Liver (tissue), 9 donors: ENCODE results near the gene TCHP. TPM values are rescaled to one million over a fixed set of nuclear protein-coding genes. Genes with fewer than 3 reads are reported as not detected.

Experiments
- DNase-seq: peaks from one replicate; pipeline ENCODE4 v3.0.0-alpha.2; 2017; ENCODE audit warnings: low spot score
- H3K27ac ChIP-seq, 2 donors: one replicate each; pipeline ENCODE4 v1.7.0; 2013; ENCODE audit warnings: inconsistent platforms in 2 of 2, low read length in 2 of 2, control low read depth in 1 of 2, low read depth in 1 of 2, mild to moderate bottlenecking in 1 of 2
- H3K27me3 ChIP-seq, 4 donors: one replicate each; pipeline versions ENCODE4 v1.6.1 to v1.7.0; 2013; ENCODE audit warnings: low read length in 3 of 4, inconsistent platforms in 1 of 4, mild to moderate bottlenecking in 1 of 4, moderate library complexity in 1 of 4; ENCODE audit not compliant: control insufficient read depth in 4 of 4, insufficient read depth in 4 of 4
- H3K36me3 ChIP-seq, 4 donors: one replicate each; pipeline versions ENCODE4 v1.6.1 to v1.7.0; 2013; ENCODE audit warnings: low read length in 3 of 4, mild to moderate bottlenecking in 3 of 4, low read depth in 1 of 4, moderate library complexity in 1 of 4; ENCODE audit not compliant: control insufficient read depth in 4 of 4, insufficient read depth in 3 of 4
- H3K4me1 ChIP-seq, 4 donors: one replicate each; pipeline versions ENCODE4 v1.6.1 to v1.7.0; 2013; ENCODE audit warnings: low read length in 3 of 4, mild to moderate bottlenecking in 3 of 4, moderate library complexity in 1 of 4; ENCODE audit not compliant: control insufficient read depth in 4 of 4, insufficient read depth in 4 of 4
- H3K4me3 ChIP-seq, 3 donors: one replicate each; pipeline versions ENCODE4 v1.6.1 to v1.7.0; 2013; ENCODE audit warnings: low read length in 3 of 3, control low read depth in 1 of 3, low read depth in 1 of 3, mild to moderate bottlenecking in 1 of 3
- H3K9ac ChIP-seq, 2 donors: one replicate each; pipeline ENCODE4 v1.7.0; 2013; ENCODE audit warnings: low read length in 2 of 2, mild to moderate bottlenecking in 2 of 2, moderate library complexity in 2 of 2, control low read depth in 1 of 2, low read depth in 1 of 2
- H3K9me3 ChIP-seq, 4 donors: one replicate each; pipeline versions ENCODE4 v1.6.1 to v1.7.0; 2013; ENCODE audit warnings: low read length in 3 of 4; ENCODE audit not compliant: control insufficient read depth in 4 of 4
- EGR1 ChIP-seq, 2 donors: IDR thresholded peaks; 2 replicates each; pipeline ENCODE4 v1.6.1; 2016 to 2018; ENCODE audit warnings: antibody characterized with exemption in 2 of 2, low read depth in 2 of 2
- FOXA2 ChIP-seq: IDR thresholded peaks from 2 replicates; pipeline ENCODE4 v1.6.1; 2016; ENCODE audit warnings: antibody characterized with exemption
- GABPA ChIP-seq, 2 donors: IDR thresholded peaks in 1 of 2; conservative IDR thresholded peaks in 1 of 2; 2 replicates each; pipeline ENCODE4 v1.6.1; 2016; ENCODE audit warnings: antibody characterized with exemption in 2 of 2, mild to moderate bottlenecking in 1 of 2, moderate library complexity in 1 of 2
- HNF4A ChIP-seq, 2 donors: conservative IDR thresholded peaks; 2 replicates each; pipeline ENCODE4 v1.6.1; 2016; ENCODE audit warnings: antibody characterized with exemption in 2 of 2, mild to moderate bottlenecking in 2 of 2
- HNF4G ChIP-seq: IDR thresholded peaks from 2 replicates; pipeline ENCODE4 v1.6.1; 2016; ENCODE audit warnings: antibody characterized with exemption
- JUND ChIP-seq, 2 donors: IDR thresholded peaks; 2 replicates each; pipeline ENCODE4 v1.6.1; 2016; ENCODE audit warnings: antibody characterized with exemption in 2 of 2
- RAD21 ChIP-seq, 2 donors: IDR thresholded peaks; 2 replicates each; pipeline ENCODE4 v1.6.1; 2016; ENCODE audit warnings: antibody characterized with exemption in 2 of 2, mild to moderate bottlenecking in 2 of 2
- RXRA ChIP-seq, 2 donors: IDR thresholded peaks; 2 replicates each; pipeline ENCODE4 v1.6.1; 2017 to 2018; ENCODE audit warnings: antibody characterized with exemption in 2 of 2, mild to moderate bottlenecking in 1 of 2
- YY1 ChIP-seq: IDR thresholded peaks from 2 replicates; pipeline ENCODE4 v1.6.1; 2016; ENCODE audit warnings: antibody characterized with exemption, mild to moderate bottlenecking
- WGBS: extraction: QIAGEN DNeasy Blood & Tissue Kit; methylation state at CpG from one replicate; pipeline ENCODE4 v1.1.7; 2013; 5-methylcytosine and 5-hydroxymethylcytosine counted together
- polyA plus RNA-seq, 2 donors: library from polyadenylated mRNA; stranded (reverse) in 1 of 2; unstranded in 1 of 2; fragments of 200-250 nt in 1 of 2; fragments of >200 nt in 1 of 2; fragmentation: Nextera tagmentation in 1 of 2; extraction: Ambion mirVana in 1 of 2; gene quantifications; one replicate each; pipeline versions ENCODE4 v1.2.1 to v1.2.3, GENCODE V29; 2013 to 2015
- total RNA-seq, 2 donors: library from RNA; depleted of rRNA; stranded (reverse); fragments of >200 nt; gene quantifications; one replicate each; pipeline ENCODE4 v1.2.3, GENCODE V29; 2014
- TF ChIP-seq, protein P1 (sequence below): IDR thresholded peaks from 2 replicates; pipeline ENCODE4 v1.6.1; 2016; ENCODE audit warnings: antibody characterized with exemption
- TF ChIP-seq, protein P2 (sequence below): fragments of 150-350 bp; IDR thresholded peaks from 2 replicates; pipeline ENCODE4 v1.5.1; 2017; ENCODE audit warnings: improper control_type of control experiment, low read depth, low read length; ENCODE audit not compliant: missing input control
- TF ChIP-seq, protein P3 (sequence below): IDR thresholded peaks from 2 replicates; pipeline ENCODE4 v1.6.1; 2016; ENCODE audit warnings: antibody characterized with exemption
- TF ChIP-seq, protein P4 (sequence below): IDR thresholded peaks from 2 replicates; pipeline ENCODE4 v1.6.1; 2016; ENCODE audit warnings: antibody characterized with exemption
- donor health status: healthy.
- donor health status: healthy.
- donor health status: healthy.
- donor health status: healthy.
- donor health status: healthy.

TCHP gene
- total and polyA plus RNA-seq, 4 donors = 5.0 to 9.8 (median 5.2) TPM

DNA sequence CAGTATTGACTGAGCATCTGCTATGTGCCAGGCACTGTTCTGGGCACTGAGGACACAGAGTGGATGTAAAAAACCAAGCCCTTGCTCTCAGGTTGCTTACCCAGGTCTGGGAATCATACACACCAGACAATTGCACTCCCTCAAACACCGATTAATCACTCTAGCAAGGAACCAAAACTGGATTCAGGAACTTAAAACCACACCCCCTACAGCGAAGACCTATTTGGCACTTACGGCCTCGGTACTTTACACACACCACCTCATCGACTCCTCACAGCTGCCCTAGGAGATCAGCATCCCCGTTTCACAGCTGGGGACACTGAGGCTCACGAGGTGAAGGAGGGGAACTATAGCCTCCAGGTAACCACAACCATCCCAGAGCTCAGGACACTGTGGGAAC, 21.3 kb upstream of the TCHP start:
- Histone ChIP-seq H3K27ac (no peak overlapping the region), H3K9ac (no peak overlapping the region), H3K4me3 (peak overlapping the region in 1 of 3 donors; percentile 84), H3K4me1 (peaks cover 8 to 19% (median 15%) of the 10 kb centered on the region in 4 donors), H3K27me3 (no peaks in the 10 kb centered on the region), H3K36me3 (no peaks in the 10 kb centered on the region), H3K9me3 (no peaks in the 10 kb centered on the region)
- 76% methylated on average over 7 of the region's 7 CpGs for WGBS
- no peak for TF ChIP-seq HNF4A (conservative IDR thresholded peaks at IDR 0.05)
- TF ChIP-seq, protein P1, sequence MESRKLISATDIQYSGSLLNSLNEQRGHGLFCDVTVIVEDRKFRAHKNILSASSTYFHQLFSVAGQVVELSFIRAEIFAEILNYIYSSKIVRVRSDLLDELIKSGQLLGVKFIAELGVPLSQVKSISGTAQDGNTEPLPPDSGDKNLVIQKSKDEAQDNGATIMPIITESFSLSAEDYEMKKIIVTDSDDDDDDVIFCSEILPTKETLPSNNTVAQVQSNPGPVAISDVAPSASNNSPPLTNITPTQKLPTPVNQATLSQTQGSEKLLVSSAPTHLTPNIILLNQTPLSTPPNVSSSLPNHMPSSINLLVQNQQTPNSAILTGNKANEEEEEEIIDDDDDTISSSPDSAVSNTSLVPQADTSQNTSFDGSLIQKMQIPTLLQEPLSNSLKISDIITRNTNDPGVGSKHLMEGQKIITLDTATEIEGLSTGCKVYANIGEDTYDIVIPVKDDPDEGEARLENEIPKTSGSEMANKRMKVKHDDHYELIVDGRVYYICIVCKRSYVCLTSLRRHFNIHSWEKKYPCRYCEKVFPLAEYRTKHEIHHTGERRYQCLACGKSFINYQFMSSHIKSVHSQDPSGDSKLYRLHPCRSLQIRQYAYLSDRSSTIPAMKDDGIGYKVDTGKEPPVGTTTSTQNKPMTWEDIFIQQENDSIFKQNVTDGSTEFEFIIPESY = no peak
- TF ChIP-seq RAD21 (IDR thresholded peaks at IDR 0.05) = no peak
- TF ChIP-seq, protein P2, sequence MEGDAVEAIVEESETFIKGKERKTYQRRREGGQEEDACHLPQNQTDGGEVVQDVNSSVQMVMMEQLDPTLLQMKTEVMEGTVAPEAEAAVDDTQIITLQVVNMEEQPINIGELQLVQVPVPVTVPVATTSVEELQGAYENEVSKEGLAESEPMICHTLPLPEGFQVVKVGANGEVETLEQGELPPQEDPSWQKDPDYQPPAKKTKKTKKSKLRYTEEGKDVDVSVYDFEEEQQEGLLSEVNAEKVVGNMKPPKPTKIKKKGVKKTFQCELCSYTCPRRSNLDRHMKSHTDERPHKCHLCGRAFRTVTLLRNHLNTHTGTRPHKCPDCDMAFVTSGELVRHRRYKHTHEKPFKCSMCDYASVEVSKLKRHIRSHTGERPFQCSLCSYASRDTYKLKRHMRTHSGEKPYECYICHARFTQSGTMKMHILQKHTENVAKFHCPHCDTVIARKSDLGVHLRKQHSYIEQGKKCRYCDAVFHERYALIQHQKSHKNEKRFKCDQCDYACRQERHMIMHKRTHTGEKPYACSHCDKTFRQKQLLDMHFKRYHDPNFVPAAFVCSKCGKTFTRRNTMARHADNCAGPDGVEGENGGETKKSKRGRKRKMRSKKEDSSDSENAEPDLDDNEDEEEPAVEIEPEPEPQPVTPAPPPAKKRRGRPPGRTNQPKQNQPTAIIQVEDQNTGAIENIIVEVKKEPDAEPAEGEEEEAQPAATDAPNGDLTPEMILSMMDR = no peak
- TF ChIP-seq, protein P3, sequence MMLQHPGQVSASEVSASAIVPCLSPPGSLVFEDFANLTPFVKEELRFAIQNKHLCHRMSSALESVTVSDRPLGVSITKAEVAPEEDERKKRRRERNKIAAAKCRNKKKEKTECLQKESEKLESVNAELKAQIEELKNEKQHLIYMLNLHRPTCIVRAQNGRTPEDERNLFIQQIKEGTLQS = no peak
- TF ChIP-seq JUND (IDR thresholded peaks at IDR 0.05) = no peak
- DNase-seq = no peak

DNA sequence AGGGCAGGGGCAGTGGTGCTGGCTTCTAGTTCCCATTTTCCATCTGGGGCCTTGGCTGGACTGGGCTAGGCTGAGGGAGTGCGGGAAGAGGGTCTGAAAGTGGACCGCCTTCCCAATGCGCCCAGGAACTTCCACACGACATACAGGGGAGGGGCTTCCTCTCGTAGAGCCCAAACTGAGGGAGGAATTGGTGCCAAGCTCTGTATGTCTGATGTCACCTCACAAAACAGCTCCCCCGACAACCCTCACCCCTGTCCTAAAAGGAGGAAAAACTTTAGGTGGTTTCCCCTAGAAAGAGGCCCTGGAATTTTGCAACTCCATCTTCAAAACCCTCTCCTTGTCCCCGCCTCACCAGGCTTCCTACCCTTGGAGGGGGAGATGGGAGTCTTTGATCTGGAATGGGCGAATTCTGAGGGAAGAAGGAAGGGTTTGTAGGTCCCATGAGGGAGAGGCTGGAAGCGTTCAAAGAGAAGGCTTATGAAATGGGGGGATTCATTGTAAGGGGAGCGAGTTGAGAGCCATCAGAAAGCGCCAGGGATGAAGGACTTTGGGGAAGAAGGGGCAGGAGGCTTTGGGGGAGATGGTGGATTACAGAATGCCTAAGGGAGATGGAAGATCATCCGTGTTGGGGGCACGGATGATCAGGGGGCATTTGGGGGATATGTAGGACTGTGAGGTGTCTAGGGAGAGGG, 20.6 kb upstream of the TCHP start:
- Histone ChIP-seq H3K9ac (peak overlapping the region; percentile 74 to 86), H3K36me3 (no peaks in the 10 kb centered on the region), H3K27ac (peak overlapping the region; percentile 58 to 70), H3K9me3 (no peaks in the 10 kb centered on the region), H3K4me3 (peak overlapping the region; percentile 74 to 97 (median 84)), H3K4me1 (peaks cover 6 to 19% (median 15%) of the 10 kb centered on the region in 4 donors), H3K27me3 (no peaks in the 10 kb centered on the region)
- no peak for TF ChIP-seq FOXA2
- TF ChIP-seq YY1 = no peak
- TF ChIP-seq EGR1 (IDR thresholded peaks at IDR 0.05; ENCODE audit: low read depth in 2 of 2) = no peak
- TF ChIP-seq RAD21 (IDR thresholded peaks at IDR 0.05) = no peak
- no peak for TF ChIP-seq GABPA (IDR thresholded peaks at IDR 0.05 in 1 of 2, conservative IDR thresholded peaks at IDR 0.05 in 1 of 2)
- no peak for TF ChIP-seq HNF4G
- TF ChIP-seq, protein P4, sequence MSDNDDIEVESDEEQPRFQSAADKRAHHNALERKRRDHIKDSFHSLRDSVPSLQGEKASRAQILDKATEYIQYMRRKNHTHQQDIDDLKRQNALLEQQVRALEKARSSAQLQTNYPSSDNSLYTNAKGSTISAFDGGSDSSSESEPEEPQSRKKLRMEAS = no peak
- TF ChIP-seq RXRA (IDR thresholded peaks at IDR 0.05) = no peak
- no peak for DNase-seq
- WGBS = 30% methylated on average over 13 of the region's 13 CpGs
